ENCODE measurements around the gene GPC5. TPM values are rescaled to one million over a fixed set of nuclear protein-coding genes. Genes with fewer than 3 reads are reported as not detected.
"Not testable (repeated sequence)": the region's sequence is repeated elsewhere in the genome, so short reads cannot be mapped to it uniquely, and the experiment has no call there.

Gene GPC5
- total RNA-seq, 2 experiments from 2014 or later = not detected

DNA sequence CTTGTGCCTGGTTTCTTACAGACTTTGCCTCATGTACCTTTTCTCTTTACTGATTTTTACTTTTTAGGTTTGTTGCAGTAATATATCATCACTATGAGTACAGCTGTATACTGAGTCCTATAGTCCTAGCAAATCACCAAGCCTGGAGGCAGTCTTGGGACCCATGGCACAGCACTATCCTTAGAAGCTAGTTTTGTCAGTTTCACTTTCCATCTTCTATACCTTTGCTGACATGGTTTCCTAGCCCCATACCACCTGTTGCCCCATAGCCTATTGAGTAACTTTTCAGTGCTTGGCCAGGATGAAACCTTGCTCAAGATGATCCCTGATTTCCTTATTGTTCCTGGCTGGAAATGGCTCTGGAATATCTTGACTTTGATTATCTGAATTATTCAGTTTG lies 826.4 kb downstream of the GPC5 start:
- H3K36me3 Mint-ChIP-seq = no peaks in the 10 kb centered on the region

GRCh38 chr13:92225861-92226260 lies 827.4 kb downstream of the GPC5 start:
- no peak for DNase-seq
- H3K4me3 Mint-ChIP-seq = no peak overlapping the region
- H3K27ac Mint-ChIP-seq = no peak overlapping the region
- CTCF ChIA-PET = no interaction called here
- H3K27me3 Mint-ChIP-seq = no peaks in the 10 kb centered on the region
- H3K36me3 Mint-ChIP-seq = no peaks in the 10 kb centered on the region
- H3K4me1 Mint-ChIP-seq = no peaks in the 10 kb centered on the region
- no peak for ATAC-seq
- peaks cover 6% of the 10 kb centered on the region for H3K9me3 Mint-ChIP-seq (ENCODE audit: low read depth)

More for the DNA sequence above, 826.4 kb downstream of the GPC5 start:
- Mint-ChIP-seq H3K4me3 (no peak overlapping the region), H3K4me1 (no peaks in the 10 kb centered on the region), H3K9me3 (ENCODE audit: low read depth) (peaks cover 8% of the 10 kb centered on the region), H3K27ac (no peak overlapping the region), H3K27me3 (no peaks in the 10 kb centered on the region)
- DNase-seq = no peak
- CTCF ChIA-PET = no interaction called here
- no peak for ATAC-seq

DNA sequence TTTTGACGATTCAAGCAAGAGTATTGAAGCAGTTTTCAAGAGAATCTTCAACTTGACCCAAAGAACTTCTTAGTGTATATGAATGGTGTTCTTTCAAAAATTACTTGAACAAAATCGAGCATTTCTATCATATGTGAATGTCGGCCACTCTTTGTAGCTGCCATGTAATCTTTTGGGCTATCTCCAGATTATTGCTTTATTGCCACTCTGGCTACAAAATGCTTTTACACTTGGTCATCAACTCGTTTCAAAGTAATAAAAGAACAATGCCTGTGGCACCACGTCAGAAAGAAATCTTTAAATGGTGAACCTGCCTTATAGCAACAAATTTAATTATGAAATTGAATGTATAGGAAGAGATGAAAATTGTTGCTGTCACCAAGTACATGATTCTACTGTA lies 834.5 kb downstream of the GPC5 start:
- peaks cover 4% of the 10 kb centered on the region for H3K9me3 Mint-ChIP-seq (ENCODE audit: low read depth)

DNA sequence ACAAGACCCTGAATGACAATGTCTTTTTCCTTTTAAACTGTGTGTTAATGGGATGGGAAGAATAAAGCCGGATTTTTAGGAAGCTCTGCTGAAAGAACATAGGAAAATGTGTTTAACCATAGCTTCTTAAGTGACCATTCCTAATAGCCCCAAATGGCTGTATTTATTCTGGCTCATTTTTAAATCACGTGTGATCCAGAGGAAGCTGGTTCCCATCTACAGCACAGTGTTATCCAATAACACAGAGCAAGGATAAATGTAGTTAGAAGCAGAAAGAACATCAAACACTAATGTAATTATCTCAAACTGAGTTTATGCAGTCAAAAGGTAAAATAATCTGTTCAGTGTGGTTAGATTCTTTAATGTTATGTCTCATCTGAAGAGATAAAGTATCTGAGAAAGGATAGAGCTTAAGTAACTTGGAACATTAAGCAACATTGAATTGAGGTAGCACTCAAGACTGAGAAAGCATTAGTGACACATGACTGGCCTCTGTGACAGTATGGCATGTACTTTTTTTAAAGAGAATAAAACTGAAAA lies 853.3 kb downstream of the GPC5 start:
- Mint-ChIP-seq H3K4me1 (no peaks in the 10 kb centered on the region), H3K36me3 (no peaks in the 10 kb centered on the region), H3K27ac (no peak overlapping the region), H3K27me3 (no peaks in the 10 kb centered on the region), H3K9me3 (ENCODE audit: low read depth) (no peaks in the 10 kb centered on the region), H3K4me3 (no peak overlapping the region)
- CTCF ChIA-PET = no interaction called here
- no peak for ATAC-seq
- no peak for DNase-seq

More for the DNA sequence above, 834.5 kb downstream of the GPC5 start:
- no peak overlapping the region for H3K27ac Mint-ChIP-seq
- DNase-seq (no peak), ATAC-seq (no peak)
- H3K4me1 Mint-ChIP-seq = no peaks in the 10 kb centered on the region
- H3K4me3 Mint-ChIP-seq = no peak overlapping the region
- no peaks in the 10 kb centered on the region for H3K36me3 Mint-ChIP-seq
- no peaks in the 10 kb centered on the region for H3K27me3 Mint-ChIP-seq
- CTCF ChIA-PET = no interaction called here

DNA sequence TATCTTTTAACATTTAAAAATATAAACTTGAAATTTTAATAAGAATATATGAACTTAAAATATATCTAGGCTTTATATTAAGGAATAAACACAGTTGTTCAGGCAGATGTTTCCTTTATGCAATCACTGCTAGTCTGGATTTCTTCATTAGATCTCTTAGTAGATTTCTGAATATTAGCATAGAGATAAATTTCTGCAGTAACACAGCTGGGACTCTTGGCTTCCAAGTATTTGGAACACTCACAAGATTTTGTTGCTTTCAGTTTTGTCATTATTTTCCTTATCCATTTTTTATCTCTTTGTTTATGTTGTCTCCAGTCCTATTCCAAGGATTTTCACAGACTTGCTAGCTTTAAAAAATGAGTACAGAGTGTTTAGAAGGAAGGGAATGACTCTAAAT lies 857.1 kb downstream of the GPC5 start:
- Mint-ChIP-seq H3K9me3 (ENCODE audit: low read depth) (peaks cover 4% of the 10 kb centered on the region), H3K4me3 (no peak overlapping the region), H3K27me3 (no peaks in the 10 kb centered on the region), H3K36me3 (no peaks in the 10 kb centered on the region), H3K27ac (no peak overlapping the region), H3K4me1 (no peaks in the 10 kb centered on the region)
- ATAC-seq (no peak), DNase-seq (no peak)
- CTCF ChIA-PET = no interaction called here

- CTCF ChIA-PET = no interaction called here
- DNase-seq (no peak), ATAC-seq (no peak)
- peaks cover 4% of the 10 kb centered on the region for H3K9me3 Mint-ChIP-seq (ENCODE audit: low read depth)
- H3K36me3 Mint-ChIP-seq = no peaks in the 10 kb centered on the region
- no peak overlapping the region for H3K27ac Mint-ChIP-seq
- no peak overlapping the region for H3K4me3 Mint-ChIP-seq
- H3K4me1 Mint-ChIP-seq = no peaks in the 10 kb centered on the region
- no peaks in the 10 kb centered on the region for H3K27me3 Mint-ChIP-seq
These were observed 857.8 kb downstream of the GPC5 start for GRCh38 chr13:92256211-92256610.

GRCh38 chr13:92259046-92259445 lies 860.6 kb downstream of the GPC5 start:
- H3K4me3 Mint-ChIP-seq = no peak overlapping the region
- no peak for ATAC-seq
- H3K36me3 Mint-ChIP-seq = no peaks in the 10 kb centered on the region
- no peaks in the 10 kb centered on the region for H3K27me3 Mint-ChIP-seq
- peaks cover 4% of the 10 kb centered on the region for H3K9me3 Mint-ChIP-seq (ENCODE audit: low read depth)
- no peaks in the 10 kb centered on the region for H3K4me1 Mint-ChIP-seq
- no peak for DNase-seq
- CTCF ChIA-PET = no interaction called here
- no peak overlapping the region for H3K27ac Mint-ChIP-seq

DNA sequence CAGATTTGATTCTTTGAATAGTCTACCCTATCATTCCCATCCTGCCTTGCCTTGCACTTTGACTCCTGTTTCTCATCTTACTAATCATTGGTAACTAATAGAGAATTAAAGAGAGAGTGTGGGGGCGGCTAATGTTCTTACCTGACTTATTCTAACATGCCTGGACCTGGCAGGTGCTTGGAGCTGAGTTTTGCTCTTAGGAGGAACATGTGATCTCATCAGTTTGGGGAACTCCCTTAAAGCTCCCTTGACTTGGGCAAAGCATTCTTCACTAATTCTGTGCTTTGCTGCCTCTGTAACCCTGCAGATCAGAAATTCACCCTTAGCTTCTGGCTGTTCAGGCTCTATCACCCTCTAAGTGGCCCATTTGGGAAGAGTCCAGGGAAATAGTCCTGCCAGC lies 861.1 kb downstream of the GPC5 start:
- Mint-ChIP-seq H3K4me3 (no peak overlapping the region), H3K4me1 (no peaks in the 10 kb centered on the region), H3K27me3 (no peaks in the 10 kb centered on the region), H3K27ac (no peak overlapping the region), H3K36me3 (no peaks in the 10 kb centered on the region), H3K9me3 (ENCODE audit: low read depth) (peaks cover 4% of the 10 kb centered on the region)
- DNase-seq (no peak), ATAC-seq (no peak)
- CTCF ChIA-PET = no interaction called here

GRCh38 chr13:92260363-92260762 lies 861.9 kb downstream of the GPC5 start:
- Mint-ChIP-seq H3K27ac (no peak overlapping the region), H3K4me1 (no peaks in the 10 kb centered on the region), H3K36me3 (no peaks in the 10 kb centered on the region), H3K9me3 (ENCODE audit: low read depth) (peaks cover 4% of the 10 kb centered on the region), H3K27me3 (no peaks in the 10 kb centered on the region), H3K4me3 (no peak overlapping the region)
- ATAC-seq (no peak), DNase-seq (no peak)
- CTCF ChIA-PET = no interaction called here

- Mint-ChIP-seq H3K4me1 (no peaks in the 10 kb centered on the region), H3K4me3 (no peak overlapping the region), H3K9me3 (ENCODE audit: low read depth) (peaks cover 4% of the 10 kb centered on the region), H3K27ac (no peak overlapping the region), H3K27me3 (no peaks in the 10 kb centered on the region), H3K36me3 (no peaks in the 10 kb centered on the region)
- CTCF ChIA-PET = no interaction called here
- no peak for ATAC-seq
- DNase-seq = no peak
These were observed 863.8 kb downstream of the GPC5 start for GRCh38 chr13:92262100-92262788.

DNA sequence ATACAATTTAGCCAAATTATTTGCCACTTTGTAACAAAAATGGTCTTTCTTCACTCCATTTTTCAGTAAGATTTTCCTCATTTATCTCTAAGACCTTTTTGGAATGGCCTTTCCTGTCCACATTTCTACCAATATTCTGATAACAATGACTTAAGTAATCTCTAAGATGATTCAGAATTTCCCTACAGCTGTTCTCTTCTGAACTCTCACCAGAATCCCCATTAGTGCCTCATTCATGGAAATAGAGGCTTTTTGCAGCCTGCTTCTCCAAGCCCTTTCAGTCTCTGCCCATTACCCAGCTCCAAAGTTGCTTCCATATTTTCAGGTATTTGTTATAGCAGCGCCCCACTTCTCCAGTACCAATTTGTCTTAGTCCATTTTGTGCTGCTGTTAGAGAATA lies 867.0 kb downstream of the GPC5 start:
- CTCF ChIA-PET = no interaction called here
- Mint-ChIP-seq H3K4me1 (no peaks in the 10 kb centered on the region), H3K27ac (no peak overlapping the region), H3K9me3 (ENCODE audit: low read depth) (peaks cover under 1% of the 10 kb centered on the region), H3K27me3 (no peaks in the 10 kb centered on the region), H3K36me3 (no peaks in the 10 kb centered on the region), H3K4me3 (no peak overlapping the region)
- ATAC-seq (no peak), DNase-seq (no peak)

DNA sequence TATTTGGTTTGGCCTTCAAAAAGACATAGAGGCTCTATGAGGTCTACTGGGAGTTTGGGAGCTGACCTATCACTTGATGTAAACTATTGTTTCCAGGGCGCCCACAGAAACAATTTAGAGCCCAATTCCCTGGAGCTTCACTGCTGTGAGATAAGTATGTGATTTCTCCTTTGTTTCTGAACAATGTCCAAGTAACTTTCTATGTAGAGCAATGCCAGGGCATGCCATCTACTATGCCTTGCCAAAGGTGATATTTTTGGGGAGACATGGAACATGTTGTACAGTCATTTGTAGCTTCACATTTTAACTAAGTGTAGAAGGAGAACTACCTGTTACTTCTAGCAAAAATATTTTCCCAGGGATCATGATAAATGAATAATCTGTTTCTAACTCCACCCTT lies 872.6 kb downstream of the GPC5 start:
- CTCF ChIA-PET = no interaction called here
- no peak overlapping the region for H3K4me3 Mint-ChIP-seq
- ATAC-seq (no peak), DNase-seq (no peak)
- H3K27me3 Mint-ChIP-seq = no peaks in the 10 kb centered on the region
- H3K27ac Mint-ChIP-seq = no peak overlapping the region
- H3K36me3 Mint-ChIP-seq = no peaks in the 10 kb centered on the region
- peaks cover 2% of the 10 kb centered on the region for H3K9me3 Mint-ChIP-seq (ENCODE audit: low read depth)
- H3K4me1 Mint-ChIP-seq = no peaks in the 10 kb centered on the region

GRCh38 chr13:92272177-92272576 lies 873.8 kb downstream of the GPC5 start:
- H3K36me3 Mint-ChIP-seq = no peaks in the 10 kb centered on the region
- no peak overlapping the region for H3K4me3 Mint-ChIP-seq
- no peaks in the 10 kb centered on the region for H3K27me3 Mint-ChIP-seq
- no peaks in the 10 kb centered on the region for H3K4me1 Mint-ChIP-seq
- DNase-seq (no peak), ATAC-seq (no peak)
- H3K27ac Mint-ChIP-seq = no peak overlapping the region
- CTCF ChIA-PET = no interaction called here
- peaks cover 2% of the 10 kb centered on the region for H3K9me3 Mint-ChIP-seq (ENCODE audit: low read depth)

DNA sequence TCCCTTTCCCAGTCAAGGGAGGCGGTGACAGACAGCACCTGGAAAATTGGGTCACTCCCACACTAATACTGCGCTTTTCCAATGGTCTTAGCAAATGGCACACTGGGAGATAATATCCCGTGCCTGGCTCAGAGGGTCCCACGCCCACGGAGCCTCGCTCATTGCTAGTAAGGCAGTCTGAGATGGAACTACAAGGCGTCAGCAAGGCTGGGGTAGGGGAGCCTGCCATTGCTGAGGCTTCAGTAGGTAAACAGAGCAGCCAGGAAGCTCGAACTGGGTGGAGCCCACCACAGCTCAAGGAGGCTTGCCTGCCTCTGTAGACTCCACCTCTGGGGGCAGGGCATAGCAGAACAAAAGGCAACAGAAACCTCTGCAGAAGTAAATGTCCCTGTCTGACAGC lies 882.6 kb downstream of the GPC5 start:
- H3K4me3 Mint-ChIP-seq; H3K36me3 Mint-ChIP-seq; DNase-seq; H3K9me3 Mint-ChIP-seq (ENCODE audit: low read depth); H3K4me1 Mint-ChIP-seq; CTCF ChIA-PET; ATAC-seq; H3K27me3 Mint-ChIP-seq; H3K27ac Mint-ChIP-seq: not testable (repeated sequence)
